Neural progenitor cell (in vitro differentiated cells): Measurements from ENCODE around the gene PDIA3. TPM values are rescaled to one million over a fixed set of nuclear protein-coding genes. Genes with fewer than 3 reads are reported as not detected.

ENCODE experiments used
- DNase-seq: peaks from one replicate; pipeline ENCODE4 v3.0.0-alpha.2; 2016; ENCODE audit warnings: low spot score
- H2AFZ ChIP-seq: fragments of 200-600 bp; sonication (generic); replicated peaks from 2 replicates; pipeline ENCODE4 v1.6.1; 2016; ENCODE audit warnings: antibody characterized with exemption
- H3F3A ChIP-seq: fragments of 200-600 bp; sonication (generic); 2 replicates; pipeline ENCODE4 v1.6.1; 2016; ENCODE audit warnings: antibody characterized with exemption, low read depth
- H3K27ac ChIP-seq: fragments of 200-600 bp; sonication (generic); 2 replicates; pipeline ENCODE4 v1.5.1; 2016; ENCODE audit warnings: mild to moderate bottlenecking
- H3K27me3 ChIP-seq: fragments of 200-600 bp; sonication (generic); 2 replicates; pipeline ENCODE4 v1.6.1; 2016; ENCODE audit warnings: mild to moderate bottlenecking, moderate library complexity
- H3K36me3 ChIP-seq: fragments of 200-600 bp; sonication (generic); 2 replicates; pipeline ENCODE4 v1.5.1; 2016
- H3K4me1 ChIP-seq: fragments of 200-600 bp; sonication (generic); 2 replicates; pipeline ENCODE4 v1.6.1; 2016; ENCODE audit warnings: mixed run types
- H3K4me2 ChIP-seq: fragments of 200-600 bp; sonication (generic); 2 replicates; pipeline ENCODE4 v1.6.1; 2016
- H3K4me3 ChIP-seq: fragments of 200-600 bp; sonication (generic); 2 replicates; pipeline ENCODE4 v1.5.1; 2016
- H3K79me2 ChIP-seq: fragments of 200-600 bp; sonication (generic); 2 replicates; pipeline ENCODE4 v1.6.1; 2016; ENCODE audit warnings: low read depth
- H3K9ac ChIP-seq: fragments of 200-600 bp; sonication (generic); 2 replicates; pipeline ENCODE4 v1.6.1; 2016
- H3K9me3 ChIP-seq: fragments of 200-600 bp; sonication (generic); 2 replicates; pipeline ENCODE4 v1.5.1; 2016; ENCODE audit warnings: low read depth
- H4K20me1 ChIP-seq: fragments of 200-600 bp; sonication (generic); 2 replicates; pipeline ENCODE4 v1.6.1; 2016; ENCODE audit warnings: low read depth
- H3K27ac Mint-ChIP-seq: 3 replicates; pipeline ENCODE4 v1.8.0; 2021; ENCODE audit warnings: mixed read lengths
- H3K27me3 Mint-ChIP-seq: 2 replicates; pipeline ENCODE4 v1.8.0; 2022; ENCODE audit warnings: low read depth, mild to moderate bottlenecking, inconsistent platforms, moderate library complexity, mixed read lengths; ENCODE audit not compliant: insufficient read depth
- H3K36me3 Mint-ChIP-seq: 3 replicates; pipeline ENCODE4 v1.8.0; 2021; ENCODE audit warnings: mixed read lengths
- H3K4me1 Mint-ChIP-seq: 3 replicates; pipeline ENCODE4 v1.8.0; 2021; ENCODE audit warnings: mixed read lengths
- H3K4me3 Mint-ChIP-seq: 3 replicates; pipeline ENCODE4 v1.8.0; 2021; ENCODE audit warnings: mild to moderate bottlenecking, moderate library complexity, mixed read lengths
- H3K9me3 Mint-ChIP-seq: 3 replicates; pipeline ENCODE4 v1.8.0; 2020; ENCODE audit warnings: mixed read lengths
- CTCF ChIP-seq: fragments of 200-600 bp; sonication (generic); IDR thresholded peaks from 2 replicates; pipeline ENCODE4 v1.5.1; 2017; ENCODE audit warnings: antibody characterized with exemption, mild to moderate bottlenecking
- EZH2 ChIP-seq: fragments of 200-600 bp; sonication (generic); IDR thresholded peaks from 2 replicates; pipeline ENCODE4 v1.6.1; 2017; ENCODE audit warnings: antibody characterized with exemption, mild to moderate bottlenecking, moderate library complexity
- EZH2phosphoT487 ChIP-seq: fragments of 200-600 bp; sonication (generic); IDR thresholded peaks from 2 replicates; pipeline ENCODE4 v1.6.1; 2017; ENCODE audit warnings: antibody characterized with exemption
- total RNA-seq: library from RNA; depleted of rRNA; stranded (reverse); fragments of >200 nt; gene quantifications from 2 replicates; pipeline ENCODE4 v1.2.3, GENCODE V29; 2015; ENCODE audit warnings: low replicate concordance

Gene PDIA3
- total RNA-seq, 1 donor from 2014 or later, result 315 TPM

GRCh38 chr15:43748376-43748775 is 2.1 kb downstream of the PDIA3 start:
- TF ChIP-seq EZH2 (no peak), EZH2phosphoT487 (no peak), CTCF (no peak)
- Histone ChIP-seq H3K9me3 (no peaks in the 10 kb centered on the region), H2AFZ (no peak overlapping the region), H3K79me2 (peaks cover 68% of the 10 kb centered on the region), H3F3A (peaks cover 5% of the 10 kb centered on the region), H4K20me1 (peaks cover 61% of the 10 kb centered on the region), H3K27me3 (no peaks in the 10 kb centered on the region), H3K4me1 (peaks cover 8% of the 10 kb centered on the region), H3K9ac (no peak overlapping the region), H3K4me2 (peak overlapping the region; percentile 89), H3K27ac (no peak overlapping the region), H3K4me3 (peak overlapping the region; percentile 72), H3K36me3 (no peaks in the 10 kb centered on the region)
- peaks cover 2% of the 10 kb centered on the region for H3K27me3 Mint-ChIP-seq
- DNase-seq, result no peak
- no peaks in the 10 kb centered on the region for H3K9me3 Mint-ChIP-seq
- peaks cover 7% of the 10 kb centered on the region for H3K36me3 Mint-ChIP-seq
- H3K27ac Mint-ChIP-seq, result no peak overlapping the region
- peaks cover 20% of the 10 kb centered on the region for H3K4me1 Mint-ChIP-seq
- H3K4me3 Mint-ChIP-seq, result peak overlapping the region; percentile 99

GRCh38 chr15:43749690-43750345 is 3.6 kb downstream of the PDIA3 start:
- peaks cover 5% of the 10 kb centered on the region for H3F3A ChIP-seq
- DNase-seq, result no peak
- TF ChIP-seq EZH2phosphoT487, result no peak
- no peak for TF ChIP-seq CTCF
- no peaks in the 10 kb centered on the region for H3K36me3 ChIP-seq
- no peak overlapping the region for H3K4me2 ChIP-seq
- H3K27me3 ChIP-seq, result no peaks in the 10 kb centered on the region
- Mint-ChIP-seq H3K36me3 (peaks cover 15% of the 10 kb centered on the region), H3K4me3 (no peak overlapping the region), H3K27ac (no peak overlapping the region), H3K4me1 (peaks cover 20% of the 10 kb centered on the region), H3K27me3 (peaks cover 2% of the 10 kb centered on the region), H3K9me3 (no peaks in the 10 kb centered on the region)
- H3K9me3 ChIP-seq, result no peaks in the 10 kb centered on the region
- peaks cover 76% of the 10 kb centered on the region for H4K20me1 ChIP-seq
- peaks cover 8% of the 10 kb centered on the region for H3K4me1 ChIP-seq
- H2AFZ ChIP-seq, result no peak overlapping the region
- H3K9ac ChIP-seq, result no peak overlapping the region
- H3K4me3 ChIP-seq, result no peak overlapping the region
- no peak overlapping the region for H3K27ac ChIP-seq
- H3K79me2 ChIP-seq, result peaks cover 83% of the 10 kb centered on the region

DNA sequence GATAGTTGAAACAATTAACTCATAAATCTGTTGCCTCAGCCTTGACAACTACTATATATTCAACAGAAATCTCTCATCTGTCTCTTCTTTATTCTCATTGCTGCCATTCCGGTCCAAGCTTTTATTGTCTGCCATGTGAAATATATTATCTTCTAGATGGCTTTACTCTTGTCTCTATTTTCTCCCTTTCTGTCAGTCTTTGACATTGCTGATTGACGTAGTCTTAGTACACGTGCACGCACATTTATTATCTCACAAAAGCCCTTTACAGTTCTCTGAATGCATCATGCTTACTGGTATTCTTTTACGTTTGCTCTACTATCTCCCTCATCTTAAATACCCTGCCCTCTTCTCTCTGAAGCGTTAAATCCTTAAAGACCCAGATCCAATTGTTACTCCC is 5.6 kb downstream of the PDIA3 start:
- H3K4me2 ChIP-seq, result no peak overlapping the region
- no peaks in the 10 kb centered on the region for H3K9me3 Mint-ChIP-seq
- peaks cover 19% of the 10 kb centered on the region for H3K4me1 Mint-ChIP-seq
- H3K4me3 ChIP-seq, result no peak overlapping the region
- peaks cover 100% of the 10 kb centered on the region for H3K79me2 ChIP-seq
- no peaks in the 10 kb centered on the region for H3K27me3 ChIP-seq
- no peaks in the 10 kb centered on the region for H3K9me3 ChIP-seq
- DNase-seq, result no peak
- H3K27ac Mint-ChIP-seq, result no peak overlapping the region
- peaks cover 2% of the 10 kb centered on the region for H3K27me3 Mint-ChIP-seq
- H3K4me3 Mint-ChIP-seq, result no peak overlapping the region
- peaks cover 79% of the 10 kb centered on the region for H4K20me1 ChIP-seq
- H3F3A ChIP-seq, result peaks cover 4% of the 10 kb centered on the region
- no peak overlapping the region for H2AFZ ChIP-seq
- peaks cover 11% of the 10 kb centered on the region for H3K36me3 ChIP-seq
- no peak overlapping the region for H3K27ac ChIP-seq
- H3K36me3 Mint-ChIP-seq, result peaks cover 20% of the 10 kb centered on the region
- TF ChIP-seq CTCF (no peak), EZH2phosphoT487 (no peak), EZH2 (no peak)
- H3K9ac ChIP-seq, result no peak overlapping the region
- peaks cover 8% of the 10 kb centered on the region for H3K4me1 ChIP-seq
